Karpas-422 (cell line): ENCODE results near the gene TTYH3. TPM values are rescaled to one million over a fixed set of nuclear protein-coding genes. Genes with fewer than 3 reads are reported as not detected.
"Not testable (repeated sequence)": the region's sequence is repeated elsewhere in the genome, so short reads cannot be mapped to it uniquely, and the experiment has no call there.

ENCODE experiments used
- DNase-seq: peaks from one replicate; pipeline ENCODE4 v3.0.0-alpha.2; 2015
- H2AFZ ChIP-seq: fragments of 200-600 bp; sonication (generic); 2 replicates; pipeline ENCODE4 v1.6.1; 2014; ENCODE audit warnings: antibody characterized with exemption, low read length, mixed read lengths
- H3K27ac ChIP-seq: fragments of 200-600 bp; sonication (generic); 2 replicates; pipeline ENCODE4 v1.5.1; 2014; ENCODE audit warnings: mild to moderate bottlenecking, low read length, moderate library complexity
- H3K27me3 ChIP-seq: fragments of 200-600 bp; sonication (generic); 2 replicates; pipeline ENCODE4 v1.6.1; 2014; ENCODE audit warnings: low read length, mixed read lengths
- H3K36me3 ChIP-seq: fragments of 200-600 bp; sonication (generic); 2 replicates; pipeline ENCODE4 v1.6.1; 2014; ENCODE audit warnings: low read length, mixed read lengths; ENCODE audit not compliant: insufficient read depth
- H3K4me1 ChIP-seq: fragments of 200-600 bp; sonication (generic); 2 replicates; pipeline ENCODE4 v1.6.1; 2014; ENCODE audit warnings: mild to moderate bottlenecking, low read length, mixed read lengths
- H3K4me2 ChIP-seq: fragments of 200-600 bp; sonication (generic); 2 replicates; pipeline ENCODE4 v1.6.1; 2014; ENCODE audit warnings: low read length, low read depth, mild to moderate bottlenecking; ENCODE audit not compliant: poor library complexity, severe bottlenecking
- H3K4me3 ChIP-seq: fragments of 200-600 bp; sonication (generic); 2 replicates; pipeline ENCODE4 v1.5.1; 2014; ENCODE audit warnings: mild to moderate bottlenecking, antibody characterized with exemption, low read length, mixed read lengths
- H3K79me2 ChIP-seq: fragments of 200-600 bp; sonication (generic); 2 replicates; pipeline ENCODE4 v1.6.1; 2014; ENCODE audit warnings: mild to moderate bottlenecking, low read length, mixed read lengths
- H3K9ac ChIP-seq: fragments of 200-600 bp; sonication (generic); 2 replicates; pipeline ENCODE4 v1.6.0; 2014; ENCODE audit warnings: low read length
- H3K9me2 ChIP-seq: fragments of 200-600 bp; sonication (generic), shearing (Covaris generic); replicated peaks from 2 replicates; pipeline ENCODE4 v1.6.0; 2014; ENCODE audit warnings: mild to moderate bottlenecking, low read length, moderate library complexity; ENCODE audit not compliant: insufficient read depth
- H3K9me3 ChIP-seq: fragments of 300-700, 200-600 bp; sonication (generic); 2 replicates; pipeline ENCODE4 v1.6.1; 2014; ENCODE audit warnings: low read length, mixed read lengths
- H4K20me1 ChIP-seq: fragments of 200-600 bp; sonication (generic); 2 replicates; pipeline ENCODE4 v1.6.1; 2014; ENCODE audit warnings: mild to moderate bottlenecking, antibody characterized with exemption, low read length, low read depth; ENCODE audit not compliant: insufficient read depth
- total RNA-seq: library from RNA; depleted of rRNA; stranded (reverse); fragments of >200 nt; shearing (Covaris generic); gene quantifications from 2 replicates; pipeline ENCODE4 v1.2.3, GENCODE V29; 2014; ENCODE audit warnings: low replicate concordance

TTYH3 gene
- total RNA-seq, 1 experiment from 2014 or later: 0.37 TPM

DNA sequence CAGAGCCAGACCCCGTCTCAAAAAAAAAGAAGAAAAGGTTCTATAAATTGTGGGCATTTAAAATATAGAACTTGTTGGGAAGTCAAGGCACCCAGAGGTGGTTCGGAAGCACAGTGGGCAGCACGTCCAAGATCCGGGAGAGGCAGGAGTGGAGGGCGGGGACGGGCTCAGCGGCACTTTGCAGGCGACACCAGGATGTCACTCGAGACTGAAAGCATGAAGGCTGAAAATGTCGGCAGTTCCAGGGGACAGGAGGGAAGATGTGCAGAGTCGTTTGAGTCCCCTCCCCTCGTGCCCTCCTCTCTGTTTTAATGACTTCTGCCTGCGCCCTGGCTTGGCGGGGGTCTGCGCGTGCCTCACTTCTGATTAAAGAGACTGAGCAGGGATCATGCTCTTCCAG, 42.4 kb upstream of the TTYH3 start:
- Histone ChIP-seq H3K9me3 (no peaks in the 10 kb centered on the region), H3K4me2 (no peak overlapping the region), H4K20me1 (no peaks in the 10 kb centered on the region), H3K9ac (no peak overlapping the region), H3K4me1 (no peaks in the 10 kb centered on the region), H3K27ac (no peak overlapping the region), H2AFZ (no peak overlapping the region), H3K27me3 (no peaks in the 10 kb centered on the region), H3K9me2 (no peaks in the 10 kb centered on the region), H3K4me3 (no peak overlapping the region), H3K36me3 (no peaks in the 10 kb centered on the region), H3K79me2 (no peaks in the 10 kb centered on the region)
- DNase-seq: no peak

DNA sequence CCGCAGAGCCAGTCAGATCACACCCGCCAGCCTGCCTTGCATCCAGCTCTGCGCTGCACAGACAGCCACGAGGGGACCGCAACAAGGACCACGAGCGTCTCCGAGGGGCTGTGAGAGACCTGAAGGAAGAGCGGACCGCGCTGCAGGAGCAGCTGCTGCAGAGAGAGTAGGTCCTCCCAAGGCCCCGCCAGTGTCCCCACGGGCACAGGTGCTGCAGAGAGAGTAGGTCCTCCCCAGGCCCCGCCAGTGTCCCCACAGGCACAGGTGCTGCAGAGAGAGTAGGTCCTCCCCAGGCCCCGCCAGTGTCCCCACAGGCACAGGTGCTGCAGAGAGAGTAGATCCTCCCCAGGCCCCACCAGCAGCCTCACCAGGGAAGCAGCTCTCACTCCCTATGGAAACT, 41.8 kb upstream of the TTYH3 start:
- H3K79me2 ChIP-seq, H3K9me2 ChIP-seq, H2AFZ ChIP-seq, H3K4me2 ChIP-seq, H3K4me1 ChIP-seq, H3K36me3 ChIP-seq, H3K9me3 ChIP-seq, H4K20me1 ChIP-seq, H3K27me3 ChIP-seq, H3K27ac ChIP-seq, H3K9ac ChIP-seq, DNase-seq, H3K4me3 ChIP-seq: not testable (repeated sequence)

DNA sequence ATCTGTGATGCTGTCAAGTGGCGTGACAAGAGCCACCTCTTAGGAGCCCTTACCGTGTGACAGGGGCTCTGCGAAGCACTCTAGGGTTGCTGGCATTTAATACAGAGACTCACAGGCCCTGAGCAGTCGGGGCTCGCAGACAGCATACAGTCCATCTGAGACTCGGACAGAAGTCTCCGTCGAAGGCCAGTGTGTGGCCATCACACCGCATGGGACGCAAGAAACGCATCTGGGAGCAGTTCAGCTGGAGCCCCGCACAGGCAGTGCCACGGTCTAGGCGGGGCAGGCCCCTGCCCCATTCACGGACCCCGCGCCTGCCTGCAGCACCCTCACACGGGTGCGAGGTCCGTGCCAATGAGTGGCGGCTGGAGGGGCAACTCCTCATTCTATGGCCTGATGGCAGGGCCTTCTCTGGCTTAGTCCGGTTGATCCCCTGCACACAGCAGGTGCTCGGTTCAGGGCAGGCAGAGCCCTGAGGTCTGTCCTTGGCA, 39.4 kb upstream of the TTYH3 start:
- no peak overlapping the region for H3K4me2 ChIP-seq
- no peak for DNase-seq
- no peaks in the 10 kb centered on the region for H3K36me3 ChIP-seq
- H3K9ac ChIP-seq: no peak overlapping the region
- no peaks in the 10 kb centered on the region for H3K79me2 ChIP-seq
- H3K27me3 ChIP-seq: no peaks in the 10 kb centered on the region
- H3K27ac ChIP-seq: no peak overlapping the region
- H3K4me1 ChIP-seq: no peaks in the 10 kb centered on the region
- H4K20me1 ChIP-seq: no peaks in the 10 kb centered on the region
- H3K9me3 ChIP-seq: no peaks in the 10 kb centered on the region
- H3K4me3 ChIP-seq: no peak overlapping the region
- no peaks in the 10 kb centered on the region for H3K9me2 ChIP-seq
- H2AFZ ChIP-seq: no peak overlapping the region

DNA sequence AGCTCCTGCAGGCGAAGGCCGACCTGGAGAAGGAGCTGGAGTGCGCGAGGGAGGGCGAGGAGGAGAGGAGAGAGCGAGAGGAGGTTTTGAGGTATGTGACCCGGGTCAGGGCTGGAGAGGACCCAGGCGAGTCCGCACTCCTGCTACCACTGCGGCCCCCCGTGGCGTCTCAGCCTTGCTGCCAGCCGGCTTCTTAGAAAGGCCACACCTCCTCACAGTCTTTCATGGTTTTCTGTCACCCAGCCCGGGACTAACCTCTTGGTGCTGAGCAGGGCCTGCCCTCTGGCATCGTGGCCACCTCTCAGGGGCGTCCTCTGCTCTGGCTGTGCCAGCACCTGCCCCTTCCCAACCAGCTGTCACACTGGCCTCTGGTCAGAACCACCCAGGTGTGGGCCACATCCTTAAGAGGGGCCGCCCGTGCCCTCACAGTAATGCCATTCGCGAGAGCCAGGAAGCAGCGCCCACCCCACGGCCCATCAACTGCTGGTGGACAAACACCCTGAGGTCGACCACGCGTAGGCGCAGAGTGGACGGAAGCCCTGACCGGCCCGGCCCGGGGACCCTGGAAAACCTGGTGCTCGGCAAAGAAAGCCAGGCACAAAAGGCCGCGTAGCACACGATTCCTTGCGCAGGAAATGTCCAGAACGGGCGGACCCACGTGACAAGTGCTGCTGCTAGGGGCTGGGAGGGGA, 38.6 kb upstream of the TTYH3 start:
- Histone ChIP-seq H3K4me2 (no peak overlapping the region), H4K20me1 (no peaks in the 10 kb centered on the region), H3K79me2 (no peaks in the 10 kb centered on the region), H3K9ac (no peak overlapping the region), H3K36me3 (no peaks in the 10 kb centered on the region), H3K4me3 (no peak overlapping the region), H3K4me1 (no peaks in the 10 kb centered on the region), H3K9me3 (no peaks in the 10 kb centered on the region), H2AFZ (no peak overlapping the region), H3K9me2 (no peaks in the 10 kb centered on the region), H3K27ac (no peak overlapping the region), H3K27me3 (no peaks in the 10 kb centered on the region)
- no peak for DNase-seq

DNA sequence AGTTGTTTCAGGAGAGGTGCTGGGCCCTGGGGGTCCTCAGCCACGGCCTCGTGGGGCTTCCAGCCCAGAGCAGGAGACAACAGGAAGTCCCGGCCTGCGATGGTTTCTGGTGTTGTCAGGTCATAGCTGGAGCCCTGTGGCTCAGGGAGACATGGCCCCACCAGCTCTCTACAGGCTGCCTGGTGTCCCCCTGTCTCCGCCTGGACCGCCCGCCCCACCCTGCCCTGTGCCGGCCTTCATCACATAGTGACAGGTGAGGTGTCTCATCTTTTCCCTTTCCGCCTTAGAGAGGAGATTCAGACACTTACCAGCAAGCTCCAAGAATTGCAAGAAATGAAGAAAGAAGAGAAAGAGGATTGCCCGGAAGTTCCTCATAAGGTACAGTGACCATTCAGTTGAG, 37.2 kb upstream of the TTYH3 start:
- no peak overlapping the region for H3K4me2 ChIP-seq
- H3K9me2 ChIP-seq: no peaks in the 10 kb centered on the region
- H3K9me3 ChIP-seq: no peaks in the 10 kb centered on the region
- H3K27ac ChIP-seq: no peak overlapping the region
- H3K9ac ChIP-seq: no peak overlapping the region
- H3K27me3 ChIP-seq: no peaks in the 10 kb centered on the region
- H3K4me1 ChIP-seq: no peaks in the 10 kb centered on the region
- no peak overlapping the region for H2AFZ ChIP-seq
- no peaks in the 10 kb centered on the region for H3K36me3 ChIP-seq
- DNase-seq: no peak
- no peaks in the 10 kb centered on the region for H4K20me1 ChIP-seq
- no peaks in the 10 kb centered on the region for H3K79me2 ChIP-seq
- no peak overlapping the region for H3K4me3 ChIP-seq

DNA sequence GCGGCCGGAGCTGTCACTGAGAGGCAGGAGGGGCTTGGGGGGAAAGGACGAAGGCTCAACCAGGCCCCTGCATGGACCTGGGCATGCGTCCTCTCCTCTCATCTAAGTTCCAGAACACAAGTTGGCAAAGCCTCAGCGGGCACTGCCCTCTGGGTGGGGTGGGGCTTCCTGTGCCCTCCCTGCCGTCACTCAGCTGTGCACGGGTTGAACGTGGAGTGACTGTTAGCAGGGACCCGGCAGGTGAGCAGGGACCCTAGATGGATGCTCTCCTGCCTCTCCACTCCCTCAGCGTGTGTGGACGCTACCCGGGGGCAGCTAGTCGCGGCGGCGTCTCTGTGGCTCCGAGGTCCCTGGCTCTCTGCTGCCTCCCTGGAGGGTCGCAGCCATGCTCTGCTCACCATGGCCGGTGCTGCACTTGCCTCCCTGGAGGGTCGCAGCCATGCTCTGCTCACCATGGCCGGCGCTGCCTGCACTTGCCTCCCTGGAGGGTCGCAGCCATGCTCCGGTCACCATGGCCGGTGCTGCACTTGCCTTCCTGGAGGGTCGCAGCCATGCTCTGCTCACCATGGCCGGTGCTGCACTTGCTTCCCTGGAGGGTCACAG, 36.4 kb upstream of the TTYH3 start:
- Histone ChIP-seq H3K9ac (no peak overlapping the region), H3K9me2 (no peaks in the 10 kb centered on the region), H3K27me3 (no peaks in the 10 kb centered on the region), H3K79me2 (no peaks in the 10 kb centered on the region), H3K4me1 (no peaks in the 10 kb centered on the region), H3K27ac (no peak overlapping the region), H3K36me3 (no peaks in the 10 kb centered on the region), H4K20me1 (no peaks in the 10 kb centered on the region), H3K9me3 (no peaks in the 10 kb centered on the region), H2AFZ (no peak overlapping the region), H3K4me3 (no peak overlapping the region), H3K4me2 (no peak overlapping the region)
- DNase-seq: no peak

DNA sequence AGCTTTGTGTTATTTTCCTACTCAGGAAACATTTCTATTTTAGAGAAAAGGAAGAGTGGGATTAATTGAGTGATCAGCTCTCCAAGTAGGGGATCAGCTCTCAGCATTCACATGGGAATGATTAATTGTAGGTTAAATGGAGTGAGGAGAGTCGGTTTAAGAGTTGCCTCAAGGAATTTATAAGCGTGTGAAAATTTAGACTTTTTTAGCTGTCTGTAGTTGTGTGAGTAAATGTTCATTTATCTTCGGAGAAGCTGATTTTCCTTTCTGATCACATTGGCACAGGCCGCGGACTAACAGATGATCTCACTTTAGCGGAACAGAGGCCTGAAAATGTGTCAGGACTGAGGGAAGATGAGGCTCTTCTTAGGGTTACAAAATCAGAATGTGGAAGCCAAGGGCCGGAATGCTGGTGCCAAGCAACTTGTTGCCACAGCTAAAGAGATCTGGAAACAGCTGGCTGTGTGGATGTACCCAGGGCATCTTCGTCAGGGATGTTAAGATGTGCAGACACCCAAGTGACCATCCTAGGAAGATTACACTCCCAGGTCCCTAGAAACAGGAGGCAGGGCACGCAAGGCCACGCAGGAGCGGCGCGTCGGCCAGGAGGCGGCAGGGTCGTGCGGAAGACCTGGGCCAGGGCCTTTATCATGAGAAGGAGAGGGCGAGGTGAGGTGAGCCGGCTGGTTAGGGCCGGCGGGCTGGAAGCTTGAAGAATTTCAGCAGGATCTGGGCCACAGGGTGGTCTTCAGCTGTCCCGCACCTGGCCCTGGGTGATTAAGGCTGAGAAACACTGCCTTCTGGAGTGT, 35.1 kb upstream of the TTYH3 start:
- H3K36me3 ChIP-seq: no peaks in the 10 kb centered on the region
- H3K79me2 ChIP-seq: no peaks in the 10 kb centered on the region
- H4K20me1 ChIP-seq: no peaks in the 10 kb centered on the region
- no peak for DNase-seq
- H2AFZ ChIP-seq: no peak overlapping the region
- no peaks in the 10 kb centered on the region for H3K9me3 ChIP-seq
- no peaks in the 10 kb centered on the region for H3K9me2 ChIP-seq
- H3K27me3 ChIP-seq: no peaks in the 10 kb centered on the region
- no peak overlapping the region for H3K4me2 ChIP-seq
- H3K9ac ChIP-seq: no peak overlapping the region
- H3K4me3 ChIP-seq: no peak overlapping the region
- H3K27ac ChIP-seq: no peak overlapping the region
- H3K4me1 ChIP-seq: no peaks in the 10 kb centered on the region

DNA sequence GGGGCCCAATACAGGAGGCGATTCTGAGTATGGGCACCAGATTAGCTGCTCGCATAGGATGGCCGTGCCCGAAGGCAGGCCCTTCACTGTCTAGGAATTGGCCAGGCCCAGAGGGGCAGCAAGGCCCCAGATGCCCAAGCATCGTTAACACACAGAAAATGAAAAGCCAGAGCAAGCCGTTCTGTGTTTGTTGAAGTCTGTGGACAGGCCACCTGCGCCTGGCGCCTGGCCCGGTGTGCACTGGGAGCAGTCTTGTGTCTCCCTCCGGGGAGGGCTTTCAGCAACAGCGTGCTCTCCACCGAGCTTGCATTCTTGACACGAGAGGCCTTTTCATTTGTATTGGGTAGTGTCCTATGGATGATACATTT, 34.5 kb upstream of the TTYH3 start:
- H3K9me3 ChIP-seq: no peaks in the 10 kb centered on the region
- H3K27me3 ChIP-seq: no peaks in the 10 kb centered on the region
- H3K36me3 ChIP-seq: no peaks in the 10 kb centered on the region
- DNase-seq: no peak
- no peak overlapping the region for H3K4me3 ChIP-seq
- H3K9me2 ChIP-seq: no peaks in the 10 kb centered on the region
- H2AFZ ChIP-seq: no peak overlapping the region
- no peak overlapping the region for H3K4me2 ChIP-seq
- H3K9ac ChIP-seq: no peak overlapping the region
- H4K20me1 ChIP-seq: no peaks in the 10 kb centered on the region
- H3K79me2 ChIP-seq: no peaks in the 10 kb centered on the region
- H3K27ac ChIP-seq: no peak overlapping the region
- H3K4me1 ChIP-seq: no peaks in the 10 kb centered on the region
